Measurements from ENCODE around the gene SLC25A1. TPM values are rescaled to one million over a fixed set of nuclear protein-coding genes. Genes with fewer than 3 reads are reported as not detected.

Gene SLC25A1
- 10 to 100 TPM; 46.2 to 47.8 TPM for total RNA-seq
- long read RNA-seq, donor 1, transcript SLC25A1-201 (9 exons, 1,648 nt): major isoform, 25 of 36 reads
- long read RNA-seq, donor 1, partial matches to known transcripts: 4 of 36 reads
- long read RNA-seq, donor 1, other reads (novel, unspliced or antisense): 5 of 36 reads
- long read RNA-seq, donor 2, transcript SLC25A1-202 (9 exons, 1,514 nt): minor isoform, 28 of 93 reads
- long read RNA-seq, donor 2, transcript SLC25A1-201 (9 exons, 1,648 nt): major isoform, 48 of 93 reads
- long read RNA-seq, donor 2, partial matches to known transcripts: 8 of 93 reads
- long read RNA-seq, donor 2, other reads (novel, unspliced or antisense): 9 of 93 reads

GRCh38 chr22:19178657-19179496, at the start of gene SLC25A1:
Gene SLC25A1, minus strand, starts transcription at chr22:19178736. Its CDS starts 63 bp downstream, at chr22:19178673.
- intact Hi-C loops (cut with DNase I): loop anchor here in 1 of 2 donors (5.0 kb wide), 1 partner anchor 1187 kb away; no protein-coding TSS in a partner anchor
- peak; percentile 96 for DNase-seq (ENCODE audit: low spot score)

- intact Hi-C loops (cut with DNase I): no loop called here
- DNase-seq (ENCODE audit: low spot score): no peak
Observed at GRCh38 chr22:19228179-19228578, 49.6 kb upstream of the SLC25A1 start.

DNA sequence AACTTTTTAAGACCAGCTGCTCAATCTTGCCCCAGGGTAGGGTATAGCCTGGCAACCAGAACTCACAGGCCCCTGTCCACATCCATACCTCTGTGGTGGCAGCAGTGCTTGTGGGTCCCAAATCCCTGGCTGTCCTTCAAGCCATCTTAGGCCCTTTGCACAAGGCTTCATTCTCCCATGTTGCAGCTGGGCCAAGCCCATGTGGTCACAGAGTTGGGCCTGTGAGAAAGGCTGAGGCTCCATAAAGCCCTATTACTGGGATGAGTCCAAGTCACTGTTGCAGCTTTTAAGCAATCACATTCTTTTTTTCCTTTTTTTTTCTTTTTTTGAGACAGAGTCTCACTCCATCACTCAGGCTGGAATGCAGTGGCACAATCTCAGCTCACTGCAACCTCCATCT, 47.9 kb upstream of the SLC25A1 start:
- no peak for DNase-seq (ENCODE audit: low spot score)
- intact Hi-C loops (cut with DNase I): no loop called here

- intact Hi-C loops (cut with DNase I): no loop called here
- no peak for DNase-seq (ENCODE audit: low spot score)
Observed at GRCh38 chr22:19225560-19225959, 47.0 kb upstream of the SLC25A1 start.

DNA sequence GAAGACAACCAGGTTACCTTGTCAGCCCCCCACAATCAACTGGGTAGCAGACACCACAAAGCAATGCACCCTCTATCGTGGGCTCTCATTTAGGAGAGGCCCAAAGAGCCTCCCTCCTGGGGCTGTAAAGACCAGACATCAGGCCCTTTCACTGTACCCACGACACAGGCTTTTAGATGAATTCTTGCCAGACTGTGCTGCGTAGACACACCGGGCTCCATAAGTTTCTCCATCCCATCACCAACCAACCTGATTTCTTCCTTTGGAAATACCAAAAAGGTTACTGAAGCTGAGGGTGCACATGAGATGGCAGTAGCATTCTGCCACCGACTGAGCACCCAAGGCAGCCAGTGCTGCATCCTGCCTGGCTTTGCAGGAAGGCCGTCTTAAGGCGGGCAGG, 46.4 kb upstream of the SLC25A1 start:
- DNase-seq (ENCODE audit: low spot score): no peak
- intact Hi-C loops (cut with DNase I): no loop called here

DNA sequence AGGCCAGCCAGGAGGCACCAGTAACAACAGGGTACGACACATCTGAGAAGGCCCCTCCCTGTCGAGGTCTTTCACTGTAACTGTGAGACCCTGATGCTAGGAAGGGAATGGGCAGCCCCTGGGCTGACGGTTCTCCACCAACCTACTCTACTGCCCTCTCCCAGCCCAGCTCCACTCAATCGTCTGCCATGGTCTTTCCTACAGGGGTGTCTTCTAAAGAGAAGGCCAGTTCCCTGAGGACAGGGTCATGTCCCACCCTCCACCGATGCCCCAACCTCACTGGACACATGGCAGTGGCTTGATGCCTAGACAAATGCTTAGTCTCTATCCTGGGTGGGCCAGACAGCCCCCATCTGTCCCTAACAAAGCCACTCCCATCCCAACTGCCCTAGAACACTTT, 46.0 kb upstream of the SLC25A1 start:
- intact Hi-C loops (cut with DNase I): no loop called here
- no peak for DNase-seq (ENCODE audit: low spot score)

DNA sequence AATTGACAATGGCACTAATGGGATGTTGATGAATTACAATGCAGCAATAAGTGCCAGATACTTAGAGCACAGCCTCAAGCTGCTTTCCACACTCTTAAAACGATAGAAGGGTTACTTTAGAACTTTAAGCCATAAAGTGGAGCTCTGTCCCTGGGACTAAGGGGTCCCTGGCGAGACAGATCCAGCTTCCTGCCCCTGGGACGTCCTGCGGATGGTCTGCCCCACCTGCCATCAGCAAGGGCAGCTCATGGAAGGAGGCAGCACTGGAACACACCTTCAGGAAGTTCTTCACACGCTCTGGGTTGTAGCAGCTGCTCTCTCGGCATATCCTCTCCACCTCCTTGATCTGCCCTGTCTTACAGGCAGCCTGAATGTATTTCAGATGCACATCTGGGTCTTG, 45.1 kb upstream of the SLC25A1 start:
- intact Hi-C loops (cut with DNase I): no loop called here
- no peak for DNase-seq (ENCODE audit: low spot score)

- intact Hi-C loops (cut with DNase I): no loop called here
- peak; percentile 23 for DNase-seq (ENCODE audit: low spot score)
Observed at GRCh38 chr22:19223110-19223509, 44.6 kb upstream of the SLC25A1 start.

DNA sequence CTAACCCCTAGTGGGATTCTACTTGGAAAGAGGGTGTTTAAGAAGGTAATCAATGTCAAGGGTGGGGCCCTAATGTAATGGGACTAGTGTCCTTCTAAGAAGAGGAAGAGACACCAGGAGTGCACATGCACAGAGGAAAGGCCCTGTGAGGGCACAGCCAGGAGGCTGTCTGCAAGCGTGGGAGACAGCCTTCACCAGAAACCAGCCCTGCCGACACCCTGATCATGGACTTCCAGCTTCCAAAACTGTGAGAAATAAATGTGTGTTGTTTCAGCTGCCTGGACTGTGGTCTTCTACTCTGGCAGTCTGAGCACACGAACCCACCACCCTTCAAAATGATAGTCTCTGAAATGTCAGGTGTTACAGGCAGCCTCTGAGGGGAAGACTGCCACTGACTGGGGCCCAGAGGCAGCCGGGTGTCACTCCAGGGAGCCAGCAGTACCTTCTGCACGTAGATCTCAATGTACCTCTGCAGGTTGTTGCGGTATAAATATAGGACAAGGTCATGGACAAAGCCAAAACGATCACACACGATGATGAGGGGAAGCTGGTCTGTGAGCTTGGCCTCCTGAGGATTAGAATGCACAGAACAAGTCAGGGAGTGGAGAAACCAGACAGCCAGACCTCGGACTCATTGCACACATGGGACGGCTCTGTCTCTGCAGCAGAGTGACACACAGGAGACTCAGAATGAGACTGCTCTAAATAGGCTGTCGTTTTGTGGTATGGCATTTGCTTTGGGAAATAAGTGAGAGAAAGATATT, 43.9 kb upstream of the SLC25A1 start:
- intact Hi-C loops (cut with DNase I): no loop called here
- no peak for DNase-seq (ENCODE audit: low spot score)

DNA sequence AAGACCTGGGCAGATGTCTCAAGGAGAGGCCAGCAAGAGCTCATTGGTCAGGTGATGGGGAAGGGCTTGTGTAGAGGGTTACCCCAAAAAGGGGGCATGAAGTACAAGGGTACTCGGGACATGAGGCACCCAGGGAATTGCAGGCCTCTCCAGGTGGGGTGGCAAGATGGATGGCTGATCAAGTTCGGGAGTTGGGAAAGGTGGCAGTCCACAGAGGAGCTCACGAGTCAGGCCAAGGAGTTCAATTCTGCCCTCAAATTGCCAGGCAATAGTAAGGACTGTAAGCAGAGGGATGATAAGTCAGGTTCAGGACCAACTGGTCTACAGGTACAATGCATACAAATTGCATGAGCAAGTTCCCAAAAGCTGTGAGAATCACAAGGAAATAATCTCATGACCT, 42.3 kb upstream of the SLC25A1 start:
- intact Hi-C loops (cut with DNase I): loop anchor here in 1 of 2 donors (2.0 kb wide), 1 partner anchor 40 kb away; no protein-coding TSS in a partner anchor
- DNase-seq (ENCODE audit: low spot score): peak; percentile 64

GRCh38 chr22:19218541-19219233, 40.2 kb upstream of the SLC25A1 start:
- intact Hi-C loops (cut with DNase I): no loop called here
- DNase-seq (ENCODE audit: low spot score): peak; percentile 49

DNA sequence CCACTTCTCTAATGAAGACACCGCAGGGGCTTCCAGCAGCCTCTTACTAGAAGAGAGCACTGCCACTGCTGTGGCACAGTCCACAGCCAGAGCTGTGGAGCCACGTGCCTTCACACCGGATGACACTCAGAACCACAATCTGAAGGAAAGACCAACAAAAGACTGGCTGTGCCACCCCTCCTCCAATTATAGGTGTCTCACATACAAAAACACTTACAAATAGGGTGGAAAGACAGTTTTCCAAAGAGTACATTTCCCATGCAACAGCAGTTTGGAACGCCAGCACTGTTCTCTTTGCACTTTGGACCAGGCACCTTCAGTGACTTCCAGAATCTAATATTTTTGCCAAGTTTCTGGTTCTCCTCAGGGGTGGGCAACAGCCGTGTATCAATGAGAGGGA, 38.0 kb upstream of the SLC25A1 start:
- intact Hi-C loops (cut with DNase I): no loop called here
- no peak for DNase-seq (ENCODE audit: low spot score)

- intact Hi-C loops (cut with DNase I): no loop called here
- DNase-seq (ENCODE audit: low spot score): peak; percentile 57
Observed at GRCh38 chr22:19215360-19215759, 36.8 kb upstream of the SLC25A1 start.

DNA sequence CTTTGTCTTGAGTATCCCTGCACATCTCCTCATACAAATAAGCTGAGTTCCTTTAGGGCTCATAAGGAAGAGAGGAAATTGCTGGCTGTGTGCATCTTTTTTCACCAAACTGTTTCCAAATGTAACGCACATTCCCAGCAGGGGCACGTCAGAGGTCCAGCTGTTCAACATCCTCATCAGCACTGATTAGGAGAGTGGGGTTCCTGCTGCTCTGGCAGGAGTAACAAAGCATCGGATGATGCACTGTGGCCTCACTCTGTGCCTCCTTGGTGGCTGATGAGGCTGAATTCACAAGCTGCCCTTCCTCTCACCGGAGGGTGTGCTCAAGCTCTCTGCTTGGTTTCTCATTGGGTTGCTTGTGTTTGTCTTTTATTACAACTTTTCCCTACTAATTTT, 35.5 kb upstream of the SLC25A1 start:
- intact Hi-C loops (cut with DNase I): no loop called here

DNA sequence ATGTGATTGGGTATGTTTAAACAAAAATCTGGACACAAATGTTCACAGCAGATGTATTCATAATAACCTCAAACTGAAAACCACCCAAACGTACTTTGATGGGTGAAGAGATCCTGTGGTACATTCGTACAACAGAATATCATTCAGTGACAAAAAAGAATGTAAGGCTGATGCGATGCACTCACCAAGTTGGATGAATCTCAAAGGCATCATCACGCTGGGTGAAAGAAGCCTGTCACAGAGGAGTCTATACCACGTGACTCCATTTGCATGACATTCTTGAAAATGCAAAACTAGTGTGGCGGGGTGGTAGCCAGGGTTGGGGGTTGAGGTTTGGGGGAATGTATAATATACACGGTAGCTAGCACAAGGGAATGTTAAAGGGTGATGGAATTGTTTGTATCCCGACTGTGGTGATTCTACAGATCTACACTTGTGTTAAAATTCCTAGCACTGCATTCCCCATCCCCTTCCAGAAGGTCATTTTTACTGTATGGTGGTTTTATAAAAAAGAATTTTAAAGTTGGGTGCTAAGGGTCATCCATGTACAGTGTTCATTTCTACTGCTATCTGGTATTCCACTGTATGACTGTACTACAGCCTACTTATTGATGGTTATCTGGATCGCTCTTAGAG, 35.0 kb upstream of the SLC25A1 start:
- no peak for DNase-seq (ENCODE audit: low spot score)
- intact Hi-C loops (cut with DNase I): no loop called here

More for the DNA sequence above, 35.5 kb upstream of the SLC25A1 start:
- DNase-seq (ENCODE audit: low spot score): peak; percentile 28

GRCh38 chr22:19213001-19213400, 34.5 kb upstream of the SLC25A1 start:
- DNase-seq (ENCODE audit: low spot score): no peak
- intact Hi-C loops (cut with DNase I): no loop called here

DNA sequence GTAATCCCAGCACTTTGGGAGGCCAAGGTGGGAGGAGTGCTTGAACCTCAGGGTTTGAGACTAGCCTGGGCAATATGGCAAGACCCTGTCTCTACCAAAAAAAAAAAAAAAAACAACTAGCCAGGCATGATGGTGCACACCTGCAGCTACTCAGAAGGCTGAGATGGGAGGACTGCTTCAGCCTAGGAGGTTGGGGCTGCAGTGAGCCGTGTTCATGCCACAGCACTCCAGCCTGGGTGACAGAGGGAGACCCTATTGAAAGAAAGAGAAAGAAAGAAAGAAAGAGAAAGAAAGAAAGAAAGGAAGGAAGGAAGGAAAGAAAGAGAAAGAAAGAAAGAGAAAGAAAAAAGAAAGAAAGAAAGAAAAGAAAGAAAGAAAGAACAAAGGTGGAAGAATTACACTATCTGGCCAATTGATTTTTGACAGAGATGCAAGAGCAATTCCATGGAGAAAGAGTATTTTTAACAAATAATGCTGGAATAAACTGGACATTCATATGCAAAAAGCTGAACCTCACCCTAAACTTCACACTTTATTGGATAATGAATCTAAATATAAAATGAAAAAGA, 33.9 kb upstream of the SLC25A1 start:
- DNase-seq (ENCODE audit: low spot score): peak; percentile 24
- intact Hi-C loops (cut with DNase I): no loop called here

DNA sequence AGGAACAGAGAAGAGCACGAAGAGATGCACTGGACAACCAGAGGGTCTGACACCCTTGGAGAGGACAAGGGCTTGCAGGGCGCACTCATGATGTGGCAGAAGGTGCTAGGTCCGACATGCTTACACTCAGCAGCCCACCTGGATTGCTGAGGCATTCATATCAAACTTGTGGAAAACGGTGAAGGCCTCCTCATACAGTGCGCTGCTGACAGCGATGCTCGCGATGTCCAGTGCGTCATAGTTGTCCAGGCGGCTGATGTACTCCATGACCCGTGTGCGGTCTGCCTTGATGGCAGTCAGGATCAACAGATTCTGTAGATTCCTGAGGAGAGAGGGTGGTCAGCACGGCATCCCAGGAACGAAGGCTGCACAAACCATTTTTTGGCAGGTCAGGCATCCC, 31.7 kb upstream of the SLC25A1 start:
- intact Hi-C loops (cut with DNase I): no loop called here
- peak; percentile 28 for DNase-seq (ENCODE audit: low spot score)

All from posterior vena cava (tissue), 2 donors.